Measurements from ENCODE around the gene MTFMT.

MTFMT gene

DNA sequence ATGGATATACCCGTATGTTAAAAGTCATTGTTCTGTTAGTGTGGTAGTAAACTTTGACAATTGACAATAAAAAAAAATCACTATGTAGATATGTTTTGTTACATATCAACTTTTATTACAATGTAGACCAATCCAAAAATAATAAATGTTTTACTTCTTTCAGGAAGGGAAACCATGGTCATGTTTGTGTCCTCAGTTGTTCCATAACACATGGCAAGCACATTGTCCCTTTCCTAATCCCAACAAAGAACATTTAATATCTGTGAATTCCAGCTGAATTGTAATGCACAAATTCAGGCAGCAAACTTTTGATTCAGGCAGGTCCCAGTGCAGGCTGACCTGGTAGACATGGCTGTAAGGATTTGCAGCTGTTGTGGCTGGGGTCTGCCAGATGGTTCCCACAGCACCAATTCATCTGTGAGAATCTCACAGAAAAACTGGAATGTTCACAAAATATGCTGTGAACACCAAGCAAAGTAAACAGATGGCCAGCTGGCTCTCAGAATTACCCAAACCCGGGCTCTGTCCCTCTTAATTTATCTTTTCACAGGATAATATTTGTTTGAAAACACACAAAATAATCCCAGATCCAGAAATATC lies 37.8 kb downstream of the MTFMT start:
- DNase-seq (ENCODE audit: extremely low read depth, low read depth), result no peak
- TF ChIP-seq, protein P1, sequence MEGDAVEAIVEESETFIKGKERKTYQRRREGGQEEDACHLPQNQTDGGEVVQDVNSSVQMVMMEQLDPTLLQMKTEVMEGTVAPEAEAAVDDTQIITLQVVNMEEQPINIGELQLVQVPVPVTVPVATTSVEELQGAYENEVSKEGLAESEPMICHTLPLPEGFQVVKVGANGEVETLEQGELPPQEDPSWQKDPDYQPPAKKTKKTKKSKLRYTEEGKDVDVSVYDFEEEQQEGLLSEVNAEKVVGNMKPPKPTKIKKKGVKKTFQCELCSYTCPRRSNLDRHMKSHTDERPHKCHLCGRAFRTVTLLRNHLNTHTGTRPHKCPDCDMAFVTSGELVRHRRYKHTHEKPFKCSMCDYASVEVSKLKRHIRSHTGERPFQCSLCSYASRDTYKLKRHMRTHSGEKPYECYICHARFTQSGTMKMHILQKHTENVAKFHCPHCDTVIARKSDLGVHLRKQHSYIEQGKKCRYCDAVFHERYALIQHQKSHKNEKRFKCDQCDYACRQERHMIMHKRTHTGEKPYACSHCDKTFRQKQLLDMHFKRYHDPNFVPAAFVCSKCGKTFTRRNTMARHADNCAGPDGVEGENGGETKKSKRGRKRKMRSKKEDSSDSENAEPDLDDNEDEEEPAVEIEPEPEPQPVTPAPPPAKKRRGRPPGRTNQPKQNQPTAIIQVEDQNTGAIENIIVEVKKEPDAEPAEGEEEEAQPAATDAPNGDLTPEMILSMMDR (IDR thresholded peaks at IDR 0.05; ENCODE audit: low read depth, low read length), result no peak

DNA sequence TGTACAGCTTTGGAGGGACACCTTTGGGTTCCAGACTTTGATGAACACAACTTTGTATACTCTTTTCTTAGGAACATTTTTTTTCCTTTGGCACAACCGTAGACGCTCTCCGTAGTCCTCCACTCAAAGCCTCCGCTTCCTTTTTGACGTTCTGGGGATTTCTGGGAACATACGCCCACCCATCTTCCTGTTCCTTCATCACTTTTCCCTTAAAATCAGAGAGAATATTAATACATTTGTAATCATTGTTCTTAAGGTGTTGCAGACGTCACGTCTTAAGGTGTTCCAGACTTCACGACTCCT lies 39.3 kb downstream of the MTFMT start:
- no peak for DNase-seq (ENCODE audit: extremely low read depth, low read depth)
- TF ChIP-seq, protein P1 (IDR thresholded peaks at IDR 0.05; ENCODE audit: low read depth, low read length), result no peak

DNA sequence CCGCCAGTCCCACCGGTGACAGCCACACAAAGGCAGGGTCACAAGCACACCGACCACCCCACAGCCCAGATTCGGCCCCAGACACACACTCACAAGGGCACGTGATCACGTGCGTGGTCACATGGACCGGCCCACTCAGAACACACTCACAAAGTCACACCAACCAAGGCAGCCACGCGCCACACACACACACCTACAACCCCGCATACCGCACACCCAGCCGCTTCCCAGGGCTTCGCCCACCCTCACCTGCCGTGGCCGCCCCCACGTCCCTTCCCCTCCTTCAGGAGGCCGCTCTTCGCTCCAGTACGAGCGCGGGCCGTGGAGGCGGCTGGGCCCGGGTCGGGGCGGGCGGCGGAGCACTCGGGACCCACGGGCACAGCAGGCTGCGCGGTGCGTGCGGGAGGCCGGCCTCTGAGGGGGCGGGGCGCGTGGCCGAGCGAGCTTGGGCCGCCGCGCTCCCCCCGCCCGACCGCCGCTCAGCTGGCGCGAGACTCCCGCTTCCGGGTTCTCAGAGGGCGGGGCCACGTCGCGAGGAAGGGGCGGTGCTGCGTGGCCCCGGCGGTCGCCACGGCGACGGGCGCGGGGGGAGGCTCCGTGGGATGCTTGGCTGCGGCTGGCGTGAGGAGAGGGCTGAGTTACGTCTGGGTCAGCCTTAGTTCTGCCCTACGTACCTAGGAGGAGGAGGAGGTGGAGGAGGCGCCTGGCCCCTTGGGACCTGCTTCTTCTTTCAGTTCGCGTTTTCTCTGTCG lies 39.8 kb downstream of the MTFMT start, which contains the start of gene SPG21:
Gene SPG21, minus strand, starts transcription at position 499 of the 752 bp plus-strand sequence. CDS start 6,345 bp downstream, outside the sequence.
- DNase-seq (ENCODE audit: extremely low read depth, low read depth), result peak; percentile 81
- TF ChIP-seq, protein P1 (IDR thresholded peaks at IDR 0.05; ENCODE audit: low read depth, low read length), result no peak

DNA sequence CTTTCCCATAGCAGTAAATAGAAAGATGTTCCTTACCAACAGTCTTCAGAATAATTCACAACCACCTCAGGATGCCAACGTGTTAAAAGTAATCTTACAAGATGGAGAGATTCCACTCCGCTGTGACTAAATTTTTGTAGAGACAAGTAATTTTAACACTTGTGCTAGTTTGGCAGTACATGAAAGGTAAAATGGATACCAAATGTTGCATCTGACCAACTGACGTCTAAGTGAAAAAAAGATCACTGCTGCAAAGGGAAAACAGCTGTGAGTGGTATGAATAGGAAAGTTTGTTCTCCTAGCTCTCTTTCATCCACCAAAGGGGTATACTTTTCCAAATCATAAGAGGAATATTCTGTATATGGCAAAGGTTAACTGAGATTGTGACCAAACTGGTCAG lies 42.3 kb downstream of the MTFMT start:
- TF ChIP-seq, protein P1 (IDR thresholded peaks at IDR 0.05; ENCODE audit: low read depth, low read length), result no peak
- DNase-seq (ENCODE audit: extremely low read depth, low read depth), result no peak

DNA sequence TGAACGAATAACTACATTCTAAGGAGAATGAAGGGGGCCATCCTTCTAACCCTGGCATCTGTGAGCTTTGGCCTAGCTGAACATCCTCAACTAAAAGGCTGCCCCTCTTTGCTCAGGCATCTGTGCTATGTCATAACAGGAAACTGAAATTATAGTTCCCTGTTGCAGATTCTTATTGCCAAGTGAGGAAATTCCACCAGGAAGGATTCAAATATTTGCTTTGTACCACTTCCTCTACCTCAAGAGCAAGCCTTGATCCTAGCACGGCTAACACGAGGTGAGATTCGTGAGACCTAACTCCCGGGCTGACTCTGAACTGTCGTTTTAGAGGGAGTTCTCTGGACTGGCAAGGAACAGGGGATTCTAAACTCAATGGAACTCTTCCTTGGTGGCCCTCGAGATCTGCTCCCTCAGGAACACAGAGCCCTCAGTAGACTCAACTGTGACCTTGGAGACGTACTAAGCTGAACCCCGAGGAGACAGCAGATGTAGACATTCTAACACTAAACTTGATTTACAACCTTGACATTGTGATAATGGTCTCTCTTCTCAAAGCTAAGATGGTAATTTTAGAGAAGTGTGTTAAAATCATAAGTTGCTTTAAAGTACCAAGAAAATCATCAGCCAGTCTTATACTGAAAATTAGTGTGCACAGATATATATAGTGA lies 43.9 kb downstream of the MTFMT start:
- TF ChIP-seq, protein P1 (IDR thresholded peaks at IDR 0.05; ENCODE audit: low read depth, low read length), result no peak
- no peak for DNase-seq (ENCODE audit: extremely low read depth, low read depth)

DNA sequence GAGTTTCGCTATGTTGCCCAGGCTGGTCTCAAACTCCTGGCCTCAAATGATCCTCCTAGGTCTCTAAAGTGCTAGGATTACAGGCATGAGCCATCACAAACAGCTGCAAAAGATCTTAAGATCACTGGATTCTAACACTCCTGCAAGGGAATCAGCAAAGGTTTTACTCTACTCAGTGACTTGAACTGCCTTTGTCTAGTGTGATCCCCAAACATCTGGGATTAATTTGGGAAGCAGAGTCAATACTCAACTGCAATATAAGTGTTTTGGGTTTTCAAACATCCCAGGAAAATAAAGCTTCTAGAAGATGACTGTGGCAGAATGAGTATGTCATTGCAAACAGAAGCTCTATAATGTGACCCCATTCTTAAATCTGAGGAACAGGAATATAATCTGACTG lies 47.0 kb downstream of the MTFMT start:
- DNase-seq (ENCODE audit: extremely low read depth, low read depth), result no peak
- TF ChIP-seq, protein P1 (IDR thresholded peaks at IDR 0.05; ENCODE audit: low read depth, low read length), result no peak

DNA sequence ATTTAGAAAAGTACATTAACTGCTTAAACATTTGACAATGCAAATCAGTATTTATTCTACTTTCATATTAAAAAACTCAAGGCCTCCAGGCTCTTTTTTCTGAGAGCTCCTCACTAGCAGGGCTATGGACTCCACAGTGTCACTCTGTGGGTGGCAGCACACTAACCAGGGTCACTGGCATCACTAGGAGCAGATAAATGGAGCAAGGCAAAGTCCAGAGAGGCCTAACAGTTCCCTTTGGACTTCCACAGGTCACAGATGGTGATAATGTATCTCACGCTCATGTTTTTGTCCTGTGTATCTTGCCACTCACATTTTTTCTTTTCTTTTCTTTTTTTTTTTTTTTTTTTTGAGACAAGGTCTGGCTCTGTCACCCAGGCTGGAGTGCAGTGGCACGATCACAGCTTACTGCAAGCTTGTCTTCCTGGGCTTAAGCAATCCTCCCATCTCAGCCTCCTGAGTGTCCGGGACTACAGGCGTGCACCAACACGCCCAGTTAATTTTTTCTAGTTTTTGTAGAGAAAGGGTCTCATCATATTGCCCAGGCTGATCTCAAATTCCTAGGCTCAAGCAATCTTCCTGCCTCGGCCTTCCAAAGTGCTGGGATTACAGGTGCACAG lies 47.5 kb downstream of the MTFMT start:
- DNase-seq (ENCODE audit: extremely low read depth, low read depth), result no peak
- TF ChIP-seq, protein P1 (IDR thresholded peaks at IDR 0.05; ENCODE audit: low read depth, low read length), result no peak
